GM10266 (cell line): ENCODE results near the gene BRIP1.

Source experiments
- DNase-seq: peaks from one replicate; pipeline ENCODE4 v3.0.0; 2012; ENCODE audit errors: extremely low spot score
- TF ChIP-seq, protein P1 (sequence below): IDR thresholded peaks from 2 replicates; pipeline ENCODE4 v1.5.1; 2012; ENCODE audit warnings: mild to moderate bottlenecking, low read depth; ENCODE audit not compliant: control insufficient read depth, insufficient read depth; ENCODE audit errors: missing control alignments

Gene BRIP1

DNA sequence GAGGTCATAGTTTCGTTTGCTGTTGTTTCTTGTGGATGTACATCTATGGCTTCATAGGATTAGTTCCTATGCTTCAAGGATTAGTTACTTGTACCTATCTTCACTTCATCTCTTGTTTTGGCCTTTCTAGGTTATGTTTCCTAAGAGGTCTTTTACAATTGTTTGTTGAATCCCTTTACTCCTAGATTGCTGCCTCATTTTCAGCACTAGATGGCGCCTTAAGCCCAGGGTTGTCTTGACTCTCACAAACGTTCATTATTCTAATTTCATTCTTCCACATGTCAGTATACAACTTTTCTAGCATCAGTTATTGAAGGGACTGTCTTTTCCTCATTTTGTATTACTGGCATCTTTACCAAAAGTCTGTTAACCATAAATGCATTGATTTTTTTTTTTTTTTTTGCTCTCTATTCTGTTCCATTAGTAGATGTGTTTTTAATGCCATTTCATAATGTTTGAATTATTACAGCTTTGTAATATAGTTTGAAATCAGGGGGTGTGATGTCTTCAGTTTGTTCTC, 227.4 kb downstream of the BRIP1 start:
- TF ChIP-seq, protein P1, sequence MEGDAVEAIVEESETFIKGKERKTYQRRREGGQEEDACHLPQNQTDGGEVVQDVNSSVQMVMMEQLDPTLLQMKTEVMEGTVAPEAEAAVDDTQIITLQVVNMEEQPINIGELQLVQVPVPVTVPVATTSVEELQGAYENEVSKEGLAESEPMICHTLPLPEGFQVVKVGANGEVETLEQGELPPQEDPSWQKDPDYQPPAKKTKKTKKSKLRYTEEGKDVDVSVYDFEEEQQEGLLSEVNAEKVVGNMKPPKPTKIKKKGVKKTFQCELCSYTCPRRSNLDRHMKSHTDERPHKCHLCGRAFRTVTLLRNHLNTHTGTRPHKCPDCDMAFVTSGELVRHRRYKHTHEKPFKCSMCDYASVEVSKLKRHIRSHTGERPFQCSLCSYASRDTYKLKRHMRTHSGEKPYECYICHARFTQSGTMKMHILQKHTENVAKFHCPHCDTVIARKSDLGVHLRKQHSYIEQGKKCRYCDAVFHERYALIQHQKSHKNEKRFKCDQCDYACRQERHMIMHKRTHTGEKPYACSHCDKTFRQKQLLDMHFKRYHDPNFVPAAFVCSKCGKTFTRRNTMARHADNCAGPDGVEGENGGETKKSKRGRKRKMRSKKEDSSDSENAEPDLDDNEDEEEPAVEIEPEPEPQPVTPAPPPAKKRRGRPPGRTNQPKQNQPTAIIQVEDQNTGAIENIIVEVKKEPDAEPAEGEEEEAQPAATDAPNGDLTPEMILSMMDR = peak; percentile 80

DNA sequence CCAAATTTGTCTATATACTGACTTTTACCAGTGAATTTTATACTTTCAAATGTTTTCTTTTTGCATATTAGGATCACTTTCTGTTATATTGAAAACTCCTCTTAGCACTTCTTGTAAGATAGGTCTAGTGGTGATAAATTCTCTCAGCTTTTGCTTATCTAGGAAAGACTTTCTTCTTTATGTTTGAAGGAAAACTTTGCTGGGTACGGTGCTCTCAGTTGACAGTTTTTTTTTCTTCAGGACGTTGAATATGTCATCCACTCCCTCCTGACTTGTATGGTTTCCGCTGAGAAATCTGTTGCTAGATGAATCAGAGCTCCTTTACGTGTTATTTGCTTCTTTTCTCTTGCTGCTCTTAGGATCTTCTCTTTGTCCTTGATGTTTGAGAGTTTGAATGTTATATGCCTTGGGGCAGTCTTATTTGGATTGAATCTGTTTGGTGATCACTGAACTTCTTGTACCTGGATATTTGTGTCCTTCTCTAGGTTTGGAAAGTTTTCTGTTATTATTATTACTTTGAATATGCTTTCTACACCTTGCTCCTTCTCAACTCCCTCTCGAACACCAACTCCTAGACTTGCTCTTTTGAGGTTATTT, 228.3 kb downstream of the BRIP1 start:
- TF ChIP-seq, protein P1 = no peak
- DNase-seq = no peak

More for the DNA sequence above, 227.4 kb downstream of the BRIP1 start:
- peak; percentile 30 for DNase-seq

DNA sequence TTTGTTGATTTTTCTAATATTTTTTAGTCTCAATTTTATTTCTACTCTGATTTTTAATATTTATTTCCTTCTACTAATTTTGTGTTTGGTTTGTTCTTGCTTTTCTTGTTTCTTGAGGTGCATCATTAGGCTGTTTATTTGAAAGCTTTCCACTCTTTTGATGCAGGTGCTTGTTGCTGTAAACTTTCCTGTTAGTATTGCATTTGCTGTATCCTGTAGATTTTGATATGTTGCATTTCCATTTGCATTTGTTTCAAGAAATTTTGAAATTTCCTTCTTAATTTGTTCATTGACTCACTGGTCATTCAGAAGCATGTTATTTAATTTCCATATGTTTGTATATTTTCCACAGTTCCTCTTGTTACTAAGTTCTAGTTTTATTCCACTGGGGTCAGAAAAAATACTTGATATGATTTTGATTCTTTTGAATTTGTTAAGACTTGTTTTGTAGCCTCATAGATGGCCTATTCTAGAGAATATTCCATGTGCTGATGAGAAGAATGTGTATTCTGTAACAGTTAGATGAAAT, 229.3 kb downstream of the BRIP1 start:
- no peak for DNase-seq
- TF ChIP-seq, protein P1 = no peak

DNA sequence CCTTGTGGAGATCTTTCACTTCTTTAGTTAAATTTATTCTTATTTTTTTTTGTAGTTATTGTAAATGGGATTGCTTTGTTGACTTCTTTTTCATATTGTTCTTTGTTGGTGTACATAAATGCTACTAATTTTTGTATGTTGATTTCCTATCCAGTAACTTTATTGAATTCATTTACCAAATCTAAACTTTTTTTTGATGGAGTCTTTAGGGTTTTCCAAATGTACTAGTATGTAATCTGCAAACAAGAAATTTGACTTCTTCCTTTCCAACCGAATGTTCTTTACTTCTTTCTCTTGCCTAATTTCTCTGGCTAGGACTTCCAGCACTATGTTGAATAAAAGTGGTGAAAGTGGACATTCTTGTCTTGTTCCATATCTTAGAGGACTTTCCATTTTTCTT, 230.5 kb downstream of the BRIP1 start:
- TF ChIP-seq, protein P1 = no peak

DNA sequence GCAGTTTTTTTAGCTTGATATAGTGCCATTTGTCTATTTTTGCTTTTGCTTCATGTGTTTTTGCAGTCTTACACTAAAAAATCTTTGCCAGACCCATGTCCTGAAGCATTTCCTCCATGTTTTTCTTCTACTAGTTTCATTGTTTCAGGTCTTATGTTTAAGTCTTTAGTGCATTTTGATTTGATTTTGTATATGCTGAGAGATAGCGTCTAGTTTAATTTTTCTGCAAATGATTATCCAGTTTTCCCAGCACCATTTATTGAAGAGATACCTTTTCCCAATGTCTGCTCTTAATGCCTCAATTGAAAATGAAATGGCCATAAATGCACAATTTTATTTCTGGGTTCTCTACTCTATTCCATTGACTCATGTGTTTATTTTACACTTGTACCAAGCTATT, 231.5 kb downstream of the BRIP1 start:
- no peak for DNase-seq
- TF ChIP-seq, protein P1 = no peak

More for the DNA sequence above, 230.5 kb downstream of the BRIP1 start:
- no peak for DNase-seq
